GM18499 (cell line): ENCODE data around the gene SESTD1.
"Not testable (repeated sequence)": the region's sequence is repeated elsewhere in the genome, so short reads cannot be mapped to it uniquely, and the experiment has no call there.

Source experiments
- ATAC-seq: cut with Tn5 transposase; IDR thresholded peaks from one replicate; pipeline ENCODE4 v1.9.1; 2021; ENCODE audit warnings: moderate number of reproducible peaks; ENCODE audit not compliant: insufficient read depth, unreplicated experiment

Gene SESTD1

DNA sequence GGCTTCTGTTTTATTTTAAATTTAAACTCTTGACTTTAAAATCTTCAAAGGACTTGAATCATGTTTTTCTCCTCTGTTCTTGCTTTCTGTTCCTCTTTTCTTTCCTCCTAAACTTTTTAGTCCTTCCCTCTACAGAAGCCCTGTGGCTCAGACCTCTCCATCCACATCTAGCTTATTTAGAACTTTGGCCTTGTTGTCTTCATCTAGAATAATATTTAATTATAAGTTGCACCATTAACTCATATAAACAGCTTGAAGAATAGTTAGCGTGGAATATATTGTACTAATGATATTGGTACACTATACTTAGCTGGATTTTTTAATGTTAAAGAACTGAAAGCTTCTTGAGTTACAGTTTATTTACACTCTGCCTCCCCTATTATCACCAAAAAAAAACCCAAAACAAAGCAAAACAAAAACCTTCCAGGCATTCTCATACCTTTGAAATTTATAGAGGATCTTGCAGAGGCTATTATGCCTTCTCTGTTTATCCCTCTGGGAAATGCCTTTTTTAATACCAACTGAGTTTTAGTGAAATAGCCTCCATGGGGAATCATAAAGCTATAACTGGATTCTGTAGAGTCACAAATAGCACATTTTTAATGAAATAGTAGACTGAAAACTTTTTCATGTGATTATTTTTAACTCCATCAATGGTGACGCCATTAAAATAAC lies 205.5 kb downstream of the SESTD1 start:
- ATAC-seq = peak; percentile 82

DNA sequence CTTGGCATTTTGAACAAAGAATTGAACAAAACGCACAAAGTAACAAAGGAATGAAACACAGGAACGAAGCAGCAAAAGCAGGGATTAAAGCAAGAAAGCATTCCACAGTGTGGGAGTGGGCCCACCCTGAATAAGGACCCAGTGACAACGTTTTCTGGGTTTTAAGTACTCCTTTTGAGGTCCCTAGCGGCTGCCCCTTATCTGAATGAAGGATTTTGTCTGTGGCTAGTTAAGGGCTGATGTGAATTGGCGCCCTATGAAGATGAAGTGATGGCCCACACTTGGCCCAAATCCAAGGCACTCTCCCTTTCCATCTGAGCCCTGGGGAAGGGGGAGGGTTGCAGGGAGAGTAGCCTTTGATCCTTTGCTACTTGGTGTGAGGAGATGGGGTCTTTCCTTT lies 206.9 kb downstream of the SESTD1 start:
- ATAC-seq = no peak

DNA sequence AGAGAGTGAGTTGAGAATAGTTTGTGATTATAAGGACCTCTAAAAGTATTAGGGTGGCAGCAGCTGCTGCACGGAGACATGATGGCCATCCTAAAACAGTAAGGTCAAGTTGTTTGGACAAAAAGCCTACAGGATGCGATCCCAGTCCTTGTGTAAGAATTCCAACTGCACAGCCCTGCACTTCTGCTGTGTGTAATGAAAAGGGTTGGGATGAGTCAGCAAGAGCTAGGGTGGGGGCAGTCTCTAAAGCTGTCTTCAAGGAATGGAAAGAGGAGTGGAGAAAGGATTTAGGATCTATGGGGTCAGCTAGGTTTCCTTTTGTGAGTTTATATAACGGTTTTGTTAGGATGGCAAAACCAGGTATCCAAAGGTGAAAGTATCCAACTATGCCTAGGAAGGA lies 211.1 kb downstream of the SESTD1 start:
- ATAC-seq = not testable (repeated sequence)
